NT2/D1 (cell line): Measurements from ENCODE around the gene NPAS3.

Experiments used
- YY1 ChIP-seq: IDR thresholded peaks from 2 replicates; pipeline ENCODE4 v1.6.1; 2011; ENCODE audit not compliant: insufficient read length, insufficient read depth
- ZNF274 ChIP-seq: IDR thresholded peaks from 2 replicates; pipeline ENCODE4 v1.6.1; 2011; ENCODE audit warnings: mild to moderate bottlenecking, low read depth, low read length

DNA sequence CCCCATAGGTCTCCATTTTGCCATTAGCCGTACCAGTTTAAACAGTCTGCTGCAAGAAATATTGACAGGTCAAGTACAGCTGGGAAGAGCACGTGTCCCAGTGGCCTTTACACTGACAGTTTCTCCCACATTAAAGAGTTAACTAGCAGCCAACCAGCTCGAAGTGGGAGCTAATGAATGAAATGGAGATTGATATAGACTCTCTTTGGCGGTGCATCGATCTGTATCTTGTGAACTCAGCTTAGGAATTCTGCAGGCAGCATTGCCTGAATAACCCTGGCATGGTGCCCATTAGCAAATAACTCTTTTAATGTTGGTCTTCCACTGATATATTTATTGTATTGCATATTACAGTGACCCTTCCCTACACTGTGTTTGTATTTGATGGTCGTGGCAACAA, 692.8 kb downstream of the NPAS3 start:
- TF ChIP-seq ZNF274 (no peak; the same call in 1 of the 2 replicates), YY1 (no peak)
